NCI-H510A treated with DMSO at 0.1 percent for 48 hours (cell line): ENCODE data around the gene UBE2R2.
A peak's percentile ranks its signal among the peaks of the same experiment; 100 is the strongest.
"Not testable (repeated sequence)": the region's sequence is repeated elsewhere in the genome, so short reads cannot be mapped to it uniquely, and the experiment has no call there.

Experiments
- DNase-seq: peaks from one replicate; lab custom pipeline; 2025; lab: John Stamatoyannopoulos, UW

Gene UBE2R2, protein sequence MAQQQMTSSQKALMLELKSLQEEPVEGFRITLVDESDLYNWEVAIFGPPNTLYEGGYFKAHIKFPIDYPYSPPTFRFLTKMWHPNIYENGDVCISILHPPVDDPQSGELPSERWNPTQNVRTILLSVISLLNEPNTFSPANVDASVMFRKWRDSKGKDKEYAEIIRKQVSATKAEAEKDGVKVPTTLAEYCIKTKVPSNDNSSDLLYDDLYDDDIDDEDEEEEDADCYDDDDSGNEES

DNA sequence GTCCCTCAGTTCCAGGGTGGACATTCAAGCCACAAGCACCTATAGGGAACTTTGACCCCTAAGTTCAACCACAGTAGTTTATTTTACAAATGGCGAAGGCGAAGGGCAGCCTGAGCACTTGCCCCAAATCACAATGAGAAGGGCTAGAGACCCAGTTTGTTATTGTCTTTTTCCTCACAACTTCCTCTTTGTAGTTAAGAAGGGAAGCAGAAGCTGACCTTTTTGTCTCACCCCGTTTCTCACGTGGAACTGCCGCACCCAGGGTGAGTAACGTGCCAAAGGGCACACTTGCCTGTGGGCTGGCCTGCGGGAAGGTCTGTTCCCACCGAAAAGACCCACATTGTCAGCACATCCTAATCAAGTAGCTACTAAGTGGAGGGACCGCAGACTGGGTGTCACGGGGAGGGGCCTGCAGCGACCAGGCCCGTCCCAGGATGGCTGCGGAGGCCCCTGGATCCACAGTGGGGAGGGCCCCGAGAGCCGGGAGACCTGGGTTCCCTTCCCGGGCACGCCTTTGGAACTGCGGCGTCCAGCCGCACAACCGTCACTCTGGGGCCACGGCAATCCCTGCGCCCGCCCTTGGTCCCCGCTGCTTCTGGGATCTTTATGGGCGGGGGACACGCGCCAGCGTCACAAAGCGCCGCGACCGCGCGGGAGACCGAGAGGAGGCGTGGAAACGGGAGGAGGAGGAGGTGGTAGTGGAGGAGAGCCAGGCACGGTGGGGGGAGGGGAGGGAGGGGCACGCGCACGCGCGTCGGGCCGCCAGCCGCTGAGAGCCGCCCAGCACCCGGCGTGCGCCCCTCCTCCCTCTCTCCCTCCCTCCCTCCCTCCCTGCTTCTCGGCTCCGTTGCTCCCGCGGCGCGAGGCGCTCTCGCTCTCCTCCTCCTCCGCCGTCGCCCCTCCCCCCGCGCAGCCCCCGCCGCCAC is at the start of gene UBE2R2:
TSS of gene UBE2R2 (plus strand) at position 834 of the 926 bp plus-strand sequence. CDS start 598 bp downstream, outside the sequence.
- DNase-seq = peak; percentile 63

DNA sequence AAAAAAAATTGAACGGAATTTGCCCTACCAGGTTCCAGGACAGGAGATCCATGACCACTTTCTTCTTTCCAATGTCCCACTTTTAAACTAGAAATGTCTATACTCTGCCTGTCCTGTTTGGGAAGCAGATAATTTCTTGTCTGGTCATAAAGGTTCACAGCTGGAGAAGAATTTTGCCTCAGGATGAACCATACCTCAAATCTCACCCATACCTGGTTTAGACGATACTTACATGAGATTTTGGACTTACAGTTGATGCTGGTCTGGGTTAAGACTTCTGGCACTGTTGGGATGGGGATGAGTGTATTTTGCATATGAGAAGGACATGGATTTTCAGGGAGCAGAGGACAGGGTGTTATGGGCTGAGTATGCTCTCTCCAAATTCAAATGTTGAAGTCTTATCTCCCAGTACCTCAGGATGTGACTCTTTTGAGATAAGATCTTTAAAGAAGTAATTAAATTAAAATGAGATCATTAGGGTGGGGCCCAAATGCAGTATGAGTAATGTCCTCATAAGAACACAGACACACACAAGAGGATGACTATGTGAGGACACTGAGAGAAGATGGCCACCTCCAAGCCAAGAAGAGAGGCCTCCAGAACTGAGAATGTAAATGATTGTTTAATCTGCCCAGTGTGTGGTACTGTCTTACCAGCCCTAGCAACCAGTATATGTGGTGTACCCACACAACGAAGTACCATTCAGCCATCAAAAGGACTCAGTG is 46.6 kb upstream of the UBE2R2 start:
- DNase-seq = not testable (repeated sequence)

DNA sequence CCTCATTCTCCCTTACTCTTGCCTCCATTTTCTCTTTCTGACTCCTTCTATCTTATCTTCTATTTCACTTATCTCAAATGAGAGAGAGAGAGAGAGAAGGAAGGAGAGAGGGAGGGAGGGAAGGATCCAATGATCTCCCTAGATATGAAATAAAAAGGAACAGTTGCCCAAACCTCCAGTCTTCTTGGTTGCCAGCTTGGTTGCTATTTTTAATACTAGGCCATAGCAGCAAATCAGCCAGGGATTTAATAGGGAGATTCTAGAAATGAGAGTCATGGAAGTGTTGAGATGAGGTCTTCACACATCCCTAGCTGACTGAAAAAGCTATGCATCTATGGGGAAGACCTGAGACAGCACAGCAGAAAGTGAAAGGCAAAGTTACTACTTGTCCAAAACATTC is 43.8 kb upstream of the UBE2R2 start:
- not testable (repeated sequence) for DNase-seq

DNA sequence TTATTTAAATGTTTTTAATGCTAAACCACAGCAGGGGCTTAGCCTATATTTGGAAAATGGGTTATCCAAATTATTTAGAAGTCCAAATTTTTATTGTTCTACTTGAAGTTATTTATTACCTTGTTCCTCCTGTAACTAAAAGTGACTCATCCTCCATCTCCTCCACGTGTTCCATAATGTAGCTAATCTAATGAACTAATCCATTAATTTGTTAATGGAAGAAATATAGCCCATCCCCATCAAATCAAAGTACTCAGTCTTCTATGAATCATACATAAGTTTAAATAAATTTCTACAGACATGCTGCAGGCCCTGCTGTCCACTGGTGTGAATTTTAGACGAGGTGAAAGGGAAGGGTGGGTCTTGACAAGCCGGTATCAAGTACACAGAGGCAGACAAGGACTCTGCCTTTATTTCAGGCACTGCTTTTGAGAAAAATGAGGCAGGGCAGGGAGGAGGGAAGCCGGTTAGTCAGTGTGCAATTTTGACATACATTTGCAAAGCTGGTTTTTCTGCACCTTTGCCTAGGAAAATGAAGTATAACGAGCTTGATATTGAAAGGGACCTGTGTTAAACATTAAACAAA is 42.8 kb upstream of the UBE2R2 start:
- DNase-seq = not testable (repeated sequence)

DNA sequence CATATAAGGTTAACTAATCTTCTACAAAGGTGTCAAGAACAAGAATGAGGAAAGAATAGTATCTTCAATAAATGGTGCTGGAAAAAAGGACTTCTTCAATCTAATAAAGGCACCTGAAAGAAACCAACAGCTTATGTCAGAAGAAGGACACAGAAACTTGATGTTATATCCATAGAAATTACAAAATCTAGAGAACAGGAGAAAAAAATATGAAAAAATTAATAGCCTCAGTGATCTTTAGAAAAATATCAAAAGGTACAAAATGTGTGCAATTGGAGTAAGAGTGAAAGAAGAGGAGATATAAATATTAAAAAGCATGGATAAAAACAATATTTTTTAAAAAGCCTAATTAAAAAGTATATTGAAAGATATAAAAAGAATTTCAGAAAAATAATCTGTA is 40.4 kb upstream of the UBE2R2 start:
- no peak for DNase-seq

DNA sequence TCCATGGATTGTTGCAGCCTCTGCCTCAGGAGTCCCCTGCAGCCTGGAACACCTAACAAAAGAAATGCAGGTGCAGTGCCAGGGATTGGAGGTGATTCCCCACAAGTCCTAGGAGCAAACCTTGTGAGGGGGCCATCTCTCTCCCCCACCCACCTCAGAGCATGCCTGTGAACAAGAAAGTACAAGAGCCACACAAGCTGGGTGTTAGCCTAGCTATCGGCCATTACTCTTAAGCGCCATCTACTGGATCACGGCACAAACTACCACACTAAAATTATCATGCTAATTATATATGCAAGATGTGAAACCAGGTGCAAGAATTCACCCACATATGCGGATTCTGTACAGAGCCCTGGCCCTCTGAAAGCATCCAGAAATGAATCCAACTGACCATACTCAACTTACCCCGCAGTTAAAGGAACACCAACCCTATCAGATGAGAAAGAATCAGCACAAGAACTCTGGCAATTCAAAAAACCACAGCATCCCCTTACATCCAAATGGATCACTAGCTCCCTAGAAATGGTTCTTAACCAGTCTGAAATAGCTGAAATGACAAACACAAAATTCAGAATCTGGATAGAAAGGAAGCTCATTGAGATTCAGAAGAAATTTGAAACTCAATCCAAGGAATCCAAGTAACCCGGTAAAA is 38.1 kb upstream of the UBE2R2 start:
- peak; percentile 78 for DNase-seq

DNA sequence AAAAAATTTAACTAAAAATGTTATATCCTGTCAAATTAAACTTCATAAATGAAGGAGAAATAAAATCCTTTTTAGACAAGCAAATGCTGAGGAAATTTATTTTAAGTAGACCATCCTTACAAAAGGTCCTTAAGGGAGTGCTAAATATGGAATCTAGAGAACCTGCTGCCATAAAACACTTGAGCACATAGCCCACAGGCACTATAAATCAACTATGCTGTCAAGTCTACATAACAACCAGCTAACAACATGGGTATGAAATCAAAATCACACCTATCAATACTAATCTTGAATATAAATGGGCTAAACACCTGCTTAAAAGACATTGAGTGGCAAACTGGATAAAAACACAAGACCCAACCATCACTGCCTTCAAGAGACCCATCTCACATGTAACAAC is 36.7 kb upstream of the UBE2R2 start:
- DNase-seq = no peak

DNA sequence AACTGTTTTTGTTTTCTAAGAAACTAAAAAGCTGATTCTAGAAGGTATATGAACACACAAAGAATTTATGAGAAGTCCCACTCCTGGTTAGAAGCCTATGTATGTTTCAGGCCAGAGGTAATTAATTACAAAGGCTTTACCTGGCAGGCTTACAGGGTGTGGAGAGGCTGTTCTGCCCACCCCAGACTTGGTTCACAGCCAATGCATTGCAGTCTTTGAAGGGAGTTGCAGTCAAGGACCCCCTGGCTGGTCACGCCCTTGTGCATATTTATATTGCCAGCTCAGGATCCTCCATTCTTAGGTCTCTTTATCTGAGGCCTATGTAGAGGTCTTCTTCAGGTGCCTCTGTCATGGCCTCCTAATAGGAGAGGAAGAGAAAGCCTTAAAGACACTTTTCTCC is 35.2 kb upstream of the UBE2R2 start:
- DNase-seq = no peak

DNA sequence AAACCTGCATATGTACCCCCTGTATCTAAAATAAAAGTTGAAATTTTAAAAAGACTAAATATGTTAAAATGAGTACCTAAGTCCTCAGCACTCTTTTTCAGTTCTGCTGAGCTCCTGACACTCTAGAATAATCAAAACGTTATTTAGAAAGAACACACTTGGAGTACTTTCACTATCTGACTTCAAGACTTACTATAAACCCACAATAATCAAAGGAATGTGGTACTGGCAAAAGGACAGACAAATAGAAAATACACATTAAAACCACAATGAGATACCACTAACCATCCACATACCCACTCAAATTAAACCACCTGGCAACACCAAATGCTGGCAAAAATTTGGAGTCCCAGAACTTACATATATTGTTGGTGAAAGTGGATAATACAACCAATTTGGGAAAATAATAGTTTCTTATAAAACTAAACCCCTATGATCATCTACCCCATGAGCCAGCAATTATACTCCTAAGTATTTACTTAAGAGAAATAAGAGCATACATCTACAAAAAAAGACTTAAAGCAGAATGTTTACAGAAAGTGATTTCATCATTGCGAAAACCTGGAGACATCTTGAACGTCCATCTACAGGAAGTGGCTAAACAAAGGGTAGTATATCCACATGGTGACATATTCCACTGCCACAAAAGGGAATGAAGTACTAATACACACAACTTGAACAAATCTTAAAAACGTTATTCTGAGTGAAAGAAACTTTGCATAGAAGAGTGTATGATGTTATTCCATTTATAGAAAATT is 34.4 kb upstream of the UBE2R2 start:
- no peak for DNase-seq

DNA sequence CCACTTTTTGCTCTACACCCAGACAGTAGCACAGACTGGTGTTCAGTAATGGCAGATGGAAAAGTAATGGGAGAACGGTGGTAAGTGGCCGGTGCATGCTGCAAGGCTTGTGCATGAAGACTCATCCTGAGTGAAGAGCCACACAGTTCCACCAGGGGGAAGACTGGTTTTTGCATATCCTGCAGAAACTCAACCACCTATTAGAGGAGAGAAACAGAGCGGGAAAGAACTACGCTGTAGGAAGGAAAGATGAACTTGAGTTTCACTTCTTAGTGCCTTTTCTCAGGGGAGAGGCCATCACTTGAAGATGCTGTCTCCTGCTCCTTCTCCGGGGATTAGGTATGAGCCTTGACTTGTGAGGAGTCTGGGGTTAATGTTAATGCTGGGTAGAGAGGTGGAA is 31.0 kb upstream of the UBE2R2 start:
- DNase-seq = no peak

DNA sequence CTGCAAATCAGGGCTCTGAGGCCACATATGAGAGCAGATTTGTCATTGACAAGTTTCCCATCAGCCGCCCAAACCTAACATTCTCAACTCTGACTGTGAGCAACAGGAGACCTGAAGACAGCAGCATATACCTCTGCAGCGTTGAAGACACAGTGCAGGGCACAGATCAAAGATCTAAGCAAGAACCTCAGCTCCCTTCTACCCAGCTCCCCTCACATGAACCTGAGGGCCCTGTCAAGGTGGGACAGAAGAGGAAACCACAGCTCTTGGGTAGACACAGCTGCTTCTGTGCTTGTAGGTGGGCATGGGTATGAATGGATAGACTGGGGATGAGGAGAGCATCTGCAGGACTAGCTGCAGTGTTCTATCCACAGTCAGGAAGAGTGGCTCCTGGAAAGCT is 30.3 kb upstream of the UBE2R2 start:
- DNase-seq = no peak

DNA sequence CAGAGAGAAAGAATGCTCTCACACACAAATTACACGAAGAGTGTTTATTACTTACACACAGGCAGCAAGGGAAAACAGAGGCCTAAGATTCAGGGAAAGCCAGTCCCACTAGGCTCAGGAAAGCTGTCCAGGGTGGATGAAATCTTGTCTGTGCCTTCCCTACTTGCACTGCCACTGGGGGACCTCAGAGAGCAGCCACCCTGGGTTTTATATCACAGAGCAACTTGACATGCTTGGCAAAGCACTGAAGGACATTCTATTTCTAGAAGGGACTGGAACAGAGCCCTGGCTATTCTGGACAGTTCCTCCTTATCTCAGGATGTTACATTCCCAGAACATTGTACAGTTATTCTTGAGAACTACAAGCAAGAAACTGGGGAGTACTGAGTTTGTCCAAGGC is 29.1 kb upstream of the UBE2R2 start:
- no peak for DNase-seq

DNA sequence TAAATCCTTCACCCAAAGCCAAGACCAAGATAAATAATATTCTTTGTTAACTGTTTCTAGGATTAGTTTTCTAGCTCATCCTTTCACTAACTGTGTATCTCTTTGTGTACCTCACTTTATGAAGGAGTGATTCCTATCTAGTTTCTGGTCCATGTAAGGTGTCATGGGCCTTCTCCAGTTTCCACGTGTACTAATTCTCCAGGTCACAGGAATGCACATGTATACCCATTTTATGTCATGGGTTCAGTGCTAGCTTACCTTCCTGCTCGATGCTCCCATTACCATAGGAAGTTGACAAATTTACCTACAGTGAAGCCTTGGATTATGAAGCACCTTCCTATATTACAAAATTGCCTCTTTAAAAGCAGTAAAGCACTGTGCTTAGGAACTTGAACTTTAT is 27.5 kb upstream of the UBE2R2 start:
- not testable (repeated sequence) for DNase-seq

DNA sequence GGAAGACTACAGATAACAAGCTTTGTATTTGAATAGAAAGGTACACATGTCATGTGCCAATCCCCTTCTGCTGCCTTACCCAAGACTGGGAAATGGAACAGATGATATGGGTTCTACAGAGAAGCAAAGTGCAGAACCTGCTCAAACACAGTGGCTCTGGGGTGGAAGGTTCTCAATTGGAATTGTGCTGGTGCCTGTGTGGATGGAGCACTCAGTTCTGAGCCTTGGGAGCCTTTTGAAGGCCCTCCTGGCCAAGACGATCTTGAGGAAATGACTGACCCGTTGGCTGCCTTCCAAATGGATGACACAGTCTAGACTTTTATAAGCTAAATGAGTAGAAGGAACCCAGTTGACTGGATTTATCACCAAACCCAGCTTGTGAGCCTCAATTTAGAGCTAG is 25.8 kb upstream of the UBE2R2 start:
- no peak for DNase-seq

DNA sequence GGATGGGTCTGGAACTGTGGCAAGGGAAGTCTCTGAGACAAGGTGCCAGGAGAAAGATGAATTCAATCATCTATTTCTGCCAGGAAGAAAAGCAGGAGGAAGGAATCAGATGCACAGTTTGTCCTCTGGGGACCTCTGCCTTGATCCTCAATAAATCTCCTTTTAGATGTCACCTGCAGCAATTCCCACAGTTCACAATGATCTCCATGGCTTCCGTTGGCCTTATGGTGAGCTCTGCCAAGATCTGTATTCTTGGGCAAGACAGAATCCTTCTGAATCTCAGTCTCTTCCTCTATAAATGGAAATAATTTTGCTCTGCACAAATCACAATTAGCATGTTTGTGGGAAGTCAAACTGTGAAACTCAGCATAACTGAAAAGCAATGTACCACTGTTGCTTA is 23.5 kb upstream of the UBE2R2 start:
- DNase-seq = not testable (repeated sequence)

DNA sequence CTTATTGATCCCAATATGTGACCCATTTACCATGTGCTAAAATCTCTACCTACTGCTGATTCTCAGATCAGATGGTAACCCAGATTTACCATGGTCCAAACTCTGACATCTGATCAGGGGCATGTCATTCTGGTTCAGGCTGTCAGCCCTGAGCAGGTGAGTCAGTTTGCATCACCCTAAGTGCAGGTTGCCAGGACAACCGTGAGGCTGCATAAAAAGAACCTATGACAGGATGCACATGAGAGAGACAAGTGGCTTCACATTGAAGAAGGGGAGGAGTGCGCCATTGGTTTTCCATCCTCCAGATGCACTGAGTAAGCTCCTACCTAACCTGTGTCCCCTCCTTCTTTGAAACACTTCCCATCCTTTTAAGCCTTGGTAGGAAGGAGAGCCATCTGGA is 22.4 kb upstream of the UBE2R2 start:
- peak; percentile 12 for DNase-seq

DNA sequence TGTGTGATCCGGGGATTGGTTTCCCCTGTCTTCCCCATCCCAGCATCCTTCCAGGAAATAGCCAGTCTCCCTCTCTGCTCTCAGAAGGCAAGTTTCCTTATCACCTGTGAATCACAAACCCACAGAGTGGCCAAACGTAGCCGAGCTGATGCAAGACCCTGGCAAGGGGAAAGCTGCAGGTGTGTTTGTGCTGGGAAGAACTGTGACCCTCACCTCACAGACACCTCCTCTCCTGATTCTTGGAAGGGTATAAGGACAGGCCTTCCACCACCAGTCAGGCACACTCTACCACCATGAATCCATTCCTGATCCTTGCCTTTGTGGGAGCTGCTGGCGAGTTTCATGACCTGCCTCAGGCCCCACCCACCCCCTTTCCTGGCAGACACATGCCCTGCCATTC is 21.7 kb upstream of the UBE2R2 start, which contains the start of gene PRSS3:
TSS of gene PRSS3 (plus strand) at position 281 of the 400 bp plus-strand sequence. CDS start at position 294, 13 bp downstream.
- DNase-seq = no peak

DNA sequence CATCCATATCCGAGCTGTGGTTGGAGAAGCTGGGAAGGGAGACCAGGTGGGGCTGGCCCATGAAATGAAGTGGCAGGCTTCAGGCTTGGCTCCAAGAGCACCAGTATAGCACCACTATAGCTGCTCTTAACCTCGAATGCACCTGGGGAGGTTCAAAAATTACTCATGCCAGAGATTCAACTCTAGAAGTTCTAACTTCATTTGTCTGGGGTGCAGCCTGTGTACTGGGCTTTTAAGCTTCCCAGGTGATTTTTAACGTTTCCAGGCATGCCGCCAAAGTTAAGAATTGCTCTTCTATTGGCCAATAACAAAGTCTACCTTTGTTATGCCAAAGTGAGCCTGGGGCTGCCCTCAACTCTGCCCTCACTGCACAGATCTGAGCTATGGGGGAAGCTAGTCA is 21.1 kb upstream of the UBE2R2 start:
- DNase-seq = no peak

DNA sequence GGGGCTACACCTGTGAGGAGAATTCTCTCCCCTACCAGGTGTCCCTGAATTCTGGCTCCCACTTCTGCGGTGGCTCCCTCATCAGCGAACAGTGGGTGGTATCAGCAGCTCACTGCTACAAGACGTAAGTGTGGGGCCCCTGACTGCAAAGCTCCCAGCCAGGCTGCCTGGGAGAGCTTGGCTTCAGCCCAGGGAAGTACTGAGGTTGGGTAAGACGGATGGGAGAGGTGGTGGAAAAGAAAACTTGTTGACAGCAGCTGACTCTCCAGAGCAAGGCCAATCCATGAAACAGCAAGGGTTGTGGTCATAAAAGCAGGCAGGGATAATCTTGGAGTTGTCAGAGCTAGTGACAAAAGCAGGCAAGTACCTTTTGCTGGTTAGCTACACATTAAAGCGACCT is 20.3 kb upstream of the UBE2R2 start:
- DNase-seq = not testable (repeated sequence)

DNA sequence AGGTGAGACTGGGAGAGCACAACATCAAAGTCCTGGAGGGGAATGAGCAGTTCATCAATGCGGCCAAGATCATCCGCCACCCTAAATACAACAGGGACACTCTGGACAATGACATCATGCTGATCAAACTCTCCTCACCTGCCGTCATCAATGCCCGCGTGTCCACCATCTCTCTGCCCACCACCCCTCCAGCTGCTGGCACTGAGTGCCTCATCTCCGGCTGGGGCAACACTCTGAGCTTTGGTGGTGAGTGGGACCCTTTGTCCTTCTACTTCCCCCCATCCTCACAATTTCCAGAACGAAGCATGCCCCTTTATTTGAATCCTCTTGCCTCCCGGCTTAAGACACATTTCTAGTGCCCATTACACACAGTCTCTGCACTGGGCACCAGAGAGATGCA is 19.1 kb upstream of the UBE2R2 start:
- no peak for DNase-seq

DNA sequence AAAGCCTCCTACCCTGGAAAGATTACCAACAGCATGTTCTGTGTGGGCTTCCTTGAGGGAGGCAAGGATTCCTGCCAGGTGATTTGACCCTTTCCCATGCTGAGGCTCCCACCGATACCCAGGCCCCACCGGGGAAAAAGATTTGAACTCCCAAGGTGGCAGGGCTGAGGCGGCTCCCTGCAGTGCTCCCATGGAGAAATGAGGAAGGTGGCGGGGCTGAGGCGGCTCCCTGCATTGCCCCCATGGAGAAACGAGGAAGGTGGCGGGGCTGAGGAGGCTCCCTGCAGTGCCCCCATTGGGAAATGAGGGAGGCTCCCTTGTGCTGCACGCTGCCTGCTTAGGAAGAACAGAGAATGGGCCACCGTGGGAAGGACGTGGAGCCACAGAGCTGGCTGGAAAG is 18.4 kb upstream of the UBE2R2 start:
- DNase-seq = no peak
